Liver (tissue), 9 donors: ENCODE results near the gene RNU1-4. TPM values are rescaled to one million over a fixed set of nuclear protein-coding genes. Genes with fewer than 3 reads are reported as not detected.
"Not testable (repeated sequence)": the region's sequence is repeated elsewhere in the genome, so short reads cannot be mapped to it uniquely, and the experiment has no call there.

Experiments
- DNase-seq: peaks from one replicate; pipeline ENCODE4 v3.0.0-alpha.2; 2017; ENCODE audit warnings: low spot score
- H3K27ac ChIP-seq, 2 donors: one replicate each; pipeline ENCODE4 v1.7.0; 2013; ENCODE audit warnings: inconsistent platforms in 2 of 2, low read length in 2 of 2, control low read depth in 1 of 2, low read depth in 1 of 2, mild to moderate bottlenecking in 1 of 2
- H3K27me3 ChIP-seq, 4 donors: one replicate each; pipeline versions ENCODE4 v1.6.1 to v1.7.0; 2013; ENCODE audit warnings: low read length in 3 of 4, inconsistent platforms in 1 of 4, mild to moderate bottlenecking in 1 of 4, moderate library complexity in 1 of 4; ENCODE audit not compliant: control insufficient read depth in 4 of 4, insufficient read depth in 4 of 4
- H3K36me3 ChIP-seq, 4 donors: one replicate each; pipeline versions ENCODE4 v1.6.1 to v1.7.0; 2013; ENCODE audit warnings: low read length in 3 of 4, mild to moderate bottlenecking in 3 of 4, low read depth in 1 of 4, moderate library complexity in 1 of 4; ENCODE audit not compliant: control insufficient read depth in 4 of 4, insufficient read depth in 3 of 4
- H3K4me1 ChIP-seq, 4 donors: one replicate each; pipeline versions ENCODE4 v1.6.1 to v1.7.0; 2013; ENCODE audit warnings: low read length in 3 of 4, mild to moderate bottlenecking in 3 of 4, moderate library complexity in 1 of 4; ENCODE audit not compliant: control insufficient read depth in 4 of 4, insufficient read depth in 4 of 4
- H3K4me3 ChIP-seq, 3 donors: one replicate each; pipeline versions ENCODE4 v1.6.1 to v1.7.0; 2013; ENCODE audit warnings: low read length in 3 of 3, control low read depth in 1 of 3, low read depth in 1 of 3, mild to moderate bottlenecking in 1 of 3
- H3K9ac ChIP-seq, 2 donors: one replicate each; pipeline ENCODE4 v1.7.0; 2013; ENCODE audit warnings: low read length in 2 of 2, mild to moderate bottlenecking in 2 of 2, moderate library complexity in 2 of 2, control low read depth in 1 of 2, low read depth in 1 of 2
- H3K9me3 ChIP-seq, 4 donors: one replicate each; pipeline versions ENCODE4 v1.6.1 to v1.7.0; 2013; ENCODE audit warnings: low read length in 3 of 4; ENCODE audit not compliant: control insufficient read depth in 4 of 4
- ATF3 ChIP-seq: IDR thresholded peaks from 2 replicates; pipeline ENCODE4 v1.6.1; 2016; ENCODE audit warnings: antibody characterized with exemption
- GABPA ChIP-seq, 2 donors: IDR thresholded peaks in 1 of 2; conservative IDR thresholded peaks in 1 of 2; 2 replicates each; pipeline ENCODE4 v1.6.1; 2016; ENCODE audit warnings: antibody characterized with exemption in 2 of 2, mild to moderate bottlenecking in 1 of 2, moderate library complexity in 1 of 2
- SP1 ChIP-seq: IDR thresholded peaks from 2 replicates; pipeline ENCODE4 v1.6.1; 2018; ENCODE audit warnings: antibody characterized with exemption, mild to moderate bottlenecking
- WGBS: extraction: QIAGEN DNeasy Blood & Tissue Kit; methylation state at CpG from one replicate; pipeline ENCODE4 v1.1.7; 2013; 5-methylcytosine and 5-hydroxymethylcytosine counted together
- polyA plus RNA-seq, 2 donors: library from polyadenylated mRNA; stranded (reverse) in 1 of 2; unstranded in 1 of 2; fragments of 200-250 nt in 1 of 2; fragments of >200 nt in 1 of 2; fragmentation: Nextera tagmentation in 1 of 2; extraction: Ambion mirVana in 1 of 2; gene quantifications; one replicate each; pipeline versions ENCODE4 v1.2.1 to v1.2.3, GENCODE V29; 2013 to 2015
- total RNA-seq, 2 donors: library from RNA; depleted of rRNA; stranded (reverse); fragments of >200 nt; gene quantifications; one replicate each; pipeline ENCODE4 v1.2.3, GENCODE V29; 2014
- donor health status: healthy.
- donor health status: healthy.
- donor health status: healthy.
- donor health status: healthy.
- donor health status: healthy.

Gene RNU1-4
- total and polyA plus RNA-seq, 4 donors: under 0.01 to 16.7 (median under 0.01) TPM; not detected in 1

GRCh38 chr1:16727190-16728111, 12.9 kb upstream of the RNU1-4 start:
- Histone ChIP-seq H3K9me3 (no peaks in the 10 kb centered on the region), H3K4me3 (no peak overlapping the region), H3K36me3 (no peaks in the 10 kb centered on the region), H3K27ac (no peak overlapping the region), H3K27me3 (no peaks in the 10 kb centered on the region), H3K4me1 (peaks cover 0 to 2% (median 0%) of the 10 kb centered on the region in 4 donors), H3K9ac (no peak overlapping the region)
- DNase-seq: peak; percentile 63
- WGBS: 87% methylated on average over 42 of the region's 42 CpGs
- TF ChIP-seq GABPA (IDR thresholded peaks at IDR 0.05 in 1 of 2, conservative IDR thresholded peaks at IDR 0.05 in 1 of 2) (no peak), ATF3 (peak; percentile 33), SP1 (no peak)

- H3K36me3 ChIP-seq, H3K4me1 ChIP-seq, H3K4me3 ChIP-seq, H3K27me3 ChIP-seq, H3K27ac ChIP-seq, H3K9me3 ChIP-seq, H3K9ac ChIP-seq: not testable (repeated sequence)
- WGBS: 85% methylated on average over 17 of the region's 24 CpGs
- DNase-seq: peak; percentile 38
Observed at GRCh38 chr1:16728243-16728949, 11.9 kb upstream of the RNU1-4 start.

- not testable (repeated sequence) for H3K9me3 ChIP-seq, H3K4me3 ChIP-seq, H3K27me3 ChIP-seq, DNase-seq, H3K9ac ChIP-seq, H3K27ac ChIP-seq, H3K36me3 ChIP-seq, H3K4me1 ChIP-seq
- 68% methylated on average over 3 of the region's 5 CpGs for WGBS
Observed at GRCh38 chr1:16732254-16732896, 7.9 kb upstream of the RNU1-4 start.

GRCh38 chr1:16741230-16741629, 914 bp downstream of the RNU1-4 start:
- H3K27me3 ChIP-seq, H3K27ac ChIP-seq, H3K9ac ChIP-seq, H3K4me1 ChIP-seq, H3K9me3 ChIP-seq, H3K4me3 ChIP-seq, H3K36me3 ChIP-seq, DNase-seq: not testable (repeated sequence)
- WGBS: no CpG with 5 or more reads among the region's 11 CpGs

- not testable (repeated sequence) for DNase-seq
- WGBS: 81% methylated on average over 5 of the region's 5 CpGs
Observed at GRCh38 chr1:16747660-16748059, 7.3 kb downstream of the RNU1-4 start.

GRCh38 chr1:16748710-16749109, 8.4 kb downstream of the RNU1-4 start:
- H3K9me3 ChIP-seq, H3K4me3 ChIP-seq, H3K27ac ChIP-seq, DNase-seq, H3K36me3 ChIP-seq, H3K27me3 ChIP-seq, H3K4me1 ChIP-seq, H3K9ac ChIP-seq: not testable (repeated sequence)
- 89% methylated on average over 19 of the region's 26 CpGs for WGBS

More at GRCh38 chr1:16747660-16748059, 7.3 kb downstream of the RNU1-4 start:
- H3K4me3 ChIP-seq, H3K9ac ChIP-seq, H3K27ac ChIP-seq, H3K4me1 ChIP-seq, H3K36me3 ChIP-seq, H3K27me3 ChIP-seq, H3K9me3 ChIP-seq: not testable (repeated sequence)

GRCh38 chr1:16749910-16750888, 9.9 kb downstream of the RNU1-4 start:
- H3K9ac ChIP-seq, H3K27ac ChIP-seq, H3K4me1 ChIP-seq, DNase-seq, H3K27me3 ChIP-seq, H3K9me3 ChIP-seq, H3K4me3 ChIP-seq, H3K36me3 ChIP-seq: not testable (repeated sequence)
- WGBS: 73% methylated on average over 4 of the region's 19 CpGs
